Smooth muscle cell (in vitro differentiated cells): ENCODE data around the gene CSHL1. TPM values are rescaled to one million over a fixed set of nuclear protein-coding genes. Genes with fewer than 3 reads are reported as not detected.
A peak's percentile ranks its signal among the peaks of the same experiment; 100 is the strongest.

Source experiments
- DNase-seq: peaks from one replicate; lab custom pipeline; 2025; ENCODE audit not compliant: unreplicated experiment; lab: John Stamatoyannopoulos, UW
- H2AFZ ChIP-seq: fragments of 200-600 bp; sonication (generic); 2 replicates; pipeline ENCODE4 v1.6.0; 2016; ENCODE audit warnings: antibody characterized with exemption, low read depth, mild to moderate bottlenecking
- H3F3A ChIP-seq: fragments of 200-600 bp; sonication (generic); 2 replicates; pipeline ENCODE4 v1.6.0; 2017; ENCODE audit warnings: antibody characterized with exemption, low read depth
- H3K27ac ChIP-seq: fragments of 200-600 bp; sonication (generic); 2 replicates; pipeline ENCODE4 v1.5.1; 2016; ENCODE audit warnings: low read depth, mild to moderate bottlenecking
- H3K27me3 ChIP-seq: fragments of 200-600 bp; sonication (generic); 2 replicates; pipeline ENCODE4 v1.6.1; 2016; ENCODE audit warnings: low read depth, mild to moderate bottlenecking
- H3K36me3 ChIP-seq: fragments of 200-600 bp; sonication (generic); 2 replicates; pipeline ENCODE4 v1.5.1; 2016; ENCODE audit warnings: low read depth
- H3K4me1 ChIP-seq: fragments of 200-600 bp; sonication (generic); 2 replicates; pipeline ENCODE4 v1.5.1; 2016; ENCODE audit warnings: low read depth
- H3K4me2 ChIP-seq: fragments of 200-600 bp; sonication (generic); 2 replicates; pipeline ENCODE4 v1.6.0; 2016; ENCODE audit warnings: mild to moderate bottlenecking
- H3K4me3 ChIP-seq: fragments of 200-600 bp; sonication (generic); 2 replicates; pipeline ENCODE4 v1.5.1; 2016; ENCODE audit warnings: mild to moderate bottlenecking
- H3K79me2 ChIP-seq: fragments of 200-600 bp; sonication (generic); 2 replicates; pipeline ENCODE4 v1.6.0; 2016; ENCODE audit warnings: low read depth, mild to moderate bottlenecking
- H3K9ac ChIP-seq: fragments of 200-600 bp; sonication (generic); 2 replicates; pipeline ENCODE4 v1.6.0; 2016; ENCODE audit warnings: low read depth
- H3K9me3 ChIP-seq: fragments of 200-600 bp; sonication (generic); replicated peaks from 2 replicates; pipeline ENCODE4 v1.5.1; 2016; ENCODE audit warnings: low read depth
- H4K20me1 ChIP-seq: fragments of 200-600 bp; sonication (generic); 2 replicates; pipeline ENCODE4 v1.6.0; 2016; ENCODE audit warnings: low read depth
- CTCF ChIP-seq: fragments of 200-600 bp; sonication (generic); IDR thresholded peaks from 2 replicates; pipeline ENCODE4 v1.5.1; 2017; ENCODE audit warnings: borderline replicate concordance, mild to moderate bottlenecking, antibody characterized with exemption; ENCODE audit not compliant: insufficient read depth, poor library complexity, severe bottlenecking
- WGBS: methylation state at CpG from one replicate; pipeline ENCODE4 v1.1.7; 2016; ENCODE audit warnings: low lambda C conversion rate; 5-methylcytosine and 5-hydroxymethylcytosine counted together
- polyA plus RNA-seq: library from polyadenylated mRNA; unstranded; fragments of >200 nt; fragmentation: Nextera tagmentation; extraction: Ambion mirVana; gene quantifications from 2 replicates; pipeline ENCODE4 v1.2.1, GENCODE V29; 2016
- total RNA-seq: library from RNA; depleted of rRNA; stranded (reverse); fragments of >200 nt; gene quantifications from 2 replicates; pipeline ENCODE4 v1.2.3, GENCODE V29; 2014

The CSHL1 gene
- total and polyA plus RNA-seq, 2 experiments from 2014 or later = not detected

GRCh38 chr17:63950940-63951907 lies 40.2 kb upstream of the CSHL1 start:
- Histone ChIP-seq H3K27me3 (no peaks in the 10 kb centered on the region), H3K4me3 (no peak overlapping the region), H3K4me1 (no peaks in the 10 kb centered on the region), H3K27ac (no peak overlapping the region), H3K9me3 (no peaks in the 10 kb centered on the region), H3K79me2 (no peaks in the 10 kb centered on the region), H4K20me1 (no peaks in the 10 kb centered on the region), H2AFZ (no peak overlapping the region), H3K9ac (no peak overlapping the region), H3F3A (no peaks in the 10 kb centered on the region), H3K4me2 (no peak overlapping the region), H3K36me3 (no peaks in the 10 kb centered on the region)
- 88% methylated on average over 28 of the region's 29 CpGs for WGBS
- peak; percentile 29 for TF ChIP-seq CTCF
- no peak for DNase-seq

GRCh38 chr17:63949576-63950250 lies 38.7 kb upstream of the CSHL1 start:
- H3K4me2 ChIP-seq = no peak overlapping the region
- H4K20me1 ChIP-seq = no peaks in the 10 kb centered on the region
- H3K79me2 ChIP-seq = no peaks in the 10 kb centered on the region
- no peak overlapping the region for H2AFZ ChIP-seq
- H3K36me3 ChIP-seq = no peaks in the 10 kb centered on the region
- no peak overlapping the region for H3K4me3 ChIP-seq
- H3K27ac ChIP-seq = no peak overlapping the region
- no peaks in the 10 kb centered on the region for H3F3A ChIP-seq
- no peak overlapping the region for H3K9ac ChIP-seq
- WGBS = 87% methylated on average over 11 of the region's 18 CpGs
- H3K4me1 ChIP-seq = no peaks in the 10 kb centered on the region
- H3K9me3 ChIP-seq = no peaks in the 10 kb centered on the region
- no peak for TF ChIP-seq CTCF
- no peaks in the 10 kb centered on the region for H3K27me3 ChIP-seq
- DNase-seq = no peak

- Histone ChIP-seq H3K9me3 (no peaks in the 10 kb centered on the region), H4K20me1 (no peaks in the 10 kb centered on the region), H3K27me3 (no peaks in the 10 kb centered on the region), H3K79me2 (no peaks in the 10 kb centered on the region), H3K9ac (no peak overlapping the region), H3F3A (no peaks in the 10 kb centered on the region), H3K4me3 (no peak overlapping the region), H3K27ac (no peak overlapping the region), H3K4me1 (no peaks in the 10 kb centered on the region), H3K36me3 (no peaks in the 10 kb centered on the region), H2AFZ (no peak overlapping the region), H3K4me2 (no peak overlapping the region)
- DNase-seq = no peak
- no peak for TF ChIP-seq CTCF
- 91% methylated on average over 9 of the region's 9 CpGs for WGBS
Observed at GRCh38 chr17:63948521-63948920, 37.5 kb upstream of the CSHL1 start.
